ENCODE measurements around the gene IDH3G.
"Not testable (repeated sequence)": the region's sequence is repeated elsewhere in the genome, so short reads cannot be mapped to it uniquely, and the experiment has no call there.

The IDH3G gene

DNA sequence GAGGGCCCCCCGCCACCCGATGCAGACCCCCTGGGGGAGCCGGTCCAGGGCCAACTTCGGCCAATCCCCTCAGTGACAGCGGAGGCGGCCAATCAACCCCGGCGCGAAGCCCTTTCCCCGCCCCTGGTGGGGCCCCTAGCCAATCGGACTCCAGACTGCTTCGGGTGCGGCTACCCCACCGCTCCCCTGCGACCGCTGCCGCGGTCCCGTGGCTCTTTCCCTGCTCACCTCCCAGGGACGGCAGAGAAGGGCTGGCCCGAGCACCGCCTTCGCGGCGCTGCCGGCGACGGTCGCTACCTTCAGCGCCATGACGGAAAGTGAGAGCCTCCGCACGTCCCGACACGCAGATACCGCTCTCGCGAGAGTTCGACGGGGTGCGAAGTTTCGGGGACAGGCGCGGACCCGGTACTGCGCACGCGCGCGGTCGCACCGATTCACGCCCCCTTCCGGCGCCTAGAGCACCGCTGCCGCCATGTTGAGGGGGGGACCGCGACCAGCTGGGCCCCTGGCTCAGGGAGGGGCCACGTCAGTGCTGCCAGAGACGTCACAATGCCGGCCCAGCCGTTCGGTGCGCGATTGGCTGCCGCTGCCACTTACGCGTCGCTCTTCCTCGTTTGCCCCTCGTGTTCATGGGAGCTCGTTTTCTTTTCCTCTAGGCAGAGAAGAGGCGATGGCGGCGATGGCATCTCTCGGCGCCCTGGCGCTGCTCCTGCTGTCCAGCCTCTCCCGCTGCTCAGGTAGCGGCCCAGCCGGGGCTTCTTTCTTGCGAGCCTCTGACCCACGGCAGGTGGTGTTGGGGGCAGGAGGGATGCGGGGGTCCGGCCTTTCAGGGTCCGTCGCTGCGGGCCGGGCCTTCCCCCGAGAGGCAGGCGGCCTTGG lies at the start of gene IDH3G, which contains the start of gene SSR4:
IDH3G (minus strand) TSS at position 358 of the 879 bp plus-strand sequence; CDS start at position 309, 49 bp downstream.
SSR4 (plus strand) TSS at position 651 of the 879 bp plus-strand sequence; CDS start at position 671, 20 bp downstream.
- DNase-seq: peak; percentile 86 to 93

DNA sequence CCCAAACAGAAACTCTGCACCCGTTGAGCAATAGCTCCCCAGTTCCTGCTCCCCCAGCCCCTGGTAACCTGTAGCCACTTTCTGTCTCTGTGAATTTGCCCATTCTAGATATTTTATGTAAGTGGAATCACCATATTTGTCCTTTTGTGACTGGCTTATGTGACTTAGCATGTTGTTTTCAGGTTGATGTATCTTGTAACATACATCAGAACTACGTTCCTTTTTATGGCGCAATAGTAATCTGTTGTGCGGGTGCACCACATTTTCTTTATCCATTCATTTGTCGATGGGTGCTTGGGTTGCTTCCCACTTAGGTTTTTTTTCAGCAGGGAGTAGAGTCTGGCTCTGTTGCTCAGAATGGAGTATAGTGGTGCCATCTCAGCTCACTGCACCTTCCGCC lies 42.7 kb upstream of the IDH3G start:
- DNase-seq: no peak

DNA sequence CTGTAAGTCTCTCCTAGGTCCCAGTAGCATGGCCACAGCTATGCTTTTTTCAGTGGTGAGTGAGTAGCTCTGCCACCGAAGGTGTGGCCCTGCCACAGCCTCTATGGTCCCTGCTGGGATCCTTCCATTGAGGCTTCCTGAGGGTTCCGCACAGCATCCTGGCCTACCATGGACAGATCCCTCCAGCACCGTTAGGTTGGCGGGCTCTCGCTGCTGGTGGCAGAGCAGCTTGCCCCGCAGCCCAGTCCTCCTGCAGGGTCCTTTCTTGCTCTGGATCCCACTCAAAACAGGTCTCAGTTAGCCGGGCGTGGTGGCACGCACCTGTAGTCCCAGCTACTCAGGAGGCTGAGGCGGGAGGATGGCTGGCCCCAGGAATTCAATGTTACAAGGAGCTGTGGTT lies 38.6 kb upstream of the IDH3G start:
- DNase-seq: no peak

DNA sequence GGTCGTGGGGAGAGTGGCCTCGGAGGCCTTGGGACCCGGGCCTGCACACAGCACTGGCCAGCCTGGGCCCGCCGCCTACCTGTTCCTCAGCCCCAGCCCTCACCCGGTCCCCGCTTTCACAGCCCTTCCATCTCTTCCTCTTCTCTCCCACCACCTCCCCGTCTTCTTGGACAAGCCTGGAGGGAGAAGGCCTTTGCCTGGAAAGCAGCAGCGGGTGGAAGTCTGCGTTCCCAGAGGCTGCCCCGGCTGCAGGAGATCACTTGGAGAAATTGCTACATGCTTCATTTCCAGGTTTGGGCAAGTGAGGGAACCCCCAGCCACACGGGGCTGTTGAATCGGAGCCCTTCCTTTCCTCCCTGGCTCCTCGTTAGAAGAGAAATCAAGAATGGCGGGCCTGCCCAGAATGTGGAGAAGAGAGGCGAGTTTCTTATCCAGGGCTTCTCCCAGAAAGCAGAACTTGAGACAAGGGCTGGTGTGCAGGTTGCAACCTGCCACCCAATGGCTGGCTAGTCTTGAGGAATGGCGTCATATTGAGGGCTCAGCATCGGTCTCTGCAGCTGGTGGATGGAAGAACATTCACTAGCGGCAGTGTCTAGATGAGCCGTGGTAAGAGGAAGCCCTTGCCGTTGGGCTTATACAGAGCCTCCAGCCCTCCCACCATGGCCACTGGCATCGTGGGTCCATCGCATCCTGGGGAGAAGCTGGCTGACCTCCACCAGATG lies 37.4 kb upstream of the IDH3G start:
- DNase-seq: no peak

DNA sequence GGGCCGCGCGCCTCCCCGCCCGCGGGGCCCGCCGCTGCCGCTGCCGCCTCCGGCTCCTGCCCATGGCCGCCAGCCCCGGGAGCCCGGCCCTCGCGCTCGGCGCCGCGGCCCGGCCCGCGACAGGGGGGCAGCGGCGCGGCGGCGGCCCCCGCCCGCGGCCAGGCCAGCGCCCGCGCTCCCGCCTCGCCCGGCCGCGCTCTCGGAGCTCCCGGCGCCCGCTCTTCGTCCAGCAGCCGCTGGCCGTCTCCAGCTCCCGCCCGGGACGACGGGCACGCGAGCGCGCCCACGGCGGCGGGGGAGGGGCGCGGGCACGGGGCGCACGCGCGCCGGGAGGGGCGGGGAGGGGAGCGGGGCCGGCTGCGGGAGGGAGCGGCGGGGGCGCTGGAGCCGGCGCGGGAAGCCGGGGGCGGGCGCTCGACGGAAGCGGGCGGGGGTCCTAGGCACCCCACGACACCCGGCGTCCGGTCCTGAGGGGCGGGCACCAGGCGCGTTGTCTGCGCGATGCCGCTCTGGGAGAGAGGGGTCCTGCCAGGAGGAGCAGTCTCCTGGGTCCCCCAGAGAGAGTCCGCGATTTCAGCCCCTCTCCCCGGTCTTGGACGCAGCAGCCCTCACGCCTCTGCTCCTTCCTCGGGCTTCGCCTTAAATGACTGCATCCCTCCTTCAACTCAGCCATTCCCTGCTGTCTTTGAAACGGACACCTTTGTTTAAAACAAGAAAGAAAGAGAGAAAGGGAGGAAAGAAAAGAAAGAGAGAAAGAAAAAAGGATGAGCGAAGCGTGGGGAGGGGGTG lies 36.7 kb upstream of the IDH3G start:
- DNase-seq: no peak

DNA sequence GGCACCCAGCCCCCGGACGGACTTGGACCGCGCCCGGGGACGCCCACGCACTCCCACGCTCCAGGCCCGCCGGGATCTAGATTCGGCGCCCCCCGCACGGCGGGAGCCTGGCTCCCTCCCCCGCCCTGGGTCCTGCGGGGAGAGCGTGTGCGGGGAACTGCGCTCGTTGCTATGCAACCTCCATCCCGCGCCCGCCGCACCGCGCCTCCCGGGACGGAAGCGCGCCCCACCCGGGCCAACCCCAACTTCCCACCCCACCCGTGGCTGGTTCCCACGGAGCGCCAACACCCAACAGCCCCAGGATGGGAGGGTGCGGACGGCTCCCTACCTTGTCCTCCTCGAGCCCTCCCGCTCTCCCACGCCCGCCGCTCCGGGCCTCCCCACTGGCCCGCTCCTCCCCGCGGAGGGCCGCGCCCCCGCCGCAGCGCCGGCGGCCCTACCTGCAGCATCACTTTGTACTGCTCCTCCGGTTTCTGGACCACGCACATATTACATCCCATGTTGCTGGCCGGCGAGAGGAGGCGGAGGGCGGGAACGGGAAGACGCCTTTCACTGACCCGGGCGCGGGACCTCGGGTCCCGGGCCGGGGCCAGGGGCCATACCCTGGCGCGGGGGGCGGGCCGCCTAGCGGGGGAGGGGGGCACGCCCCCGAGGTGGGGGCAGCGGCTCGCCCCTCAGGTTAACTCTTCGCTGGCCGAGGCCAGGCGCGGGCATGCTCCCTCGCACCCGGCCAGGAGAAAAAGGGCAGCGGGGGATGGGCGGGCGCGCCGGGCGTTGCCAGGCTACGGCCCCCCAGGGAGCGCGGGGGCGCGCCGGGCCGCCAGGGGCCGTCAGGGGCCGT lies 35.8 kb upstream of the IDH3G start, which contains the start of gene PDZD4:
PDZD4 (minus strand) TSS at position 746 of the 841 bp plus-strand sequence; CDS start at position 500, 246 bp downstream.
- no peak for DNase-seq

DNA sequence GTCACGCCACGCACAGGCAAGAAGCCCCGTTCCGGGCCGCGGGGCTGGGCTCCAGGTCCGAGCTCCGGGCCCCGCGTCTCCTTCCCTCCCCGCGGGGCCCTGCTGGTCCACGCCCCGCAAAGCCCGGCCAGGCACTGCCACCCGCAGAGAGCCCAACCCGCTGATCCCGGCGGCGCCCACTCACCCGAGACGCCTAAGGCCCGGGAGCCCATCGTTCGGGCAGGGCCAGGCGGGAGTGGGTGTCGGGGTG lies 35.3 kb upstream of the IDH3G start:
- DNase-seq: no peak

DNA sequence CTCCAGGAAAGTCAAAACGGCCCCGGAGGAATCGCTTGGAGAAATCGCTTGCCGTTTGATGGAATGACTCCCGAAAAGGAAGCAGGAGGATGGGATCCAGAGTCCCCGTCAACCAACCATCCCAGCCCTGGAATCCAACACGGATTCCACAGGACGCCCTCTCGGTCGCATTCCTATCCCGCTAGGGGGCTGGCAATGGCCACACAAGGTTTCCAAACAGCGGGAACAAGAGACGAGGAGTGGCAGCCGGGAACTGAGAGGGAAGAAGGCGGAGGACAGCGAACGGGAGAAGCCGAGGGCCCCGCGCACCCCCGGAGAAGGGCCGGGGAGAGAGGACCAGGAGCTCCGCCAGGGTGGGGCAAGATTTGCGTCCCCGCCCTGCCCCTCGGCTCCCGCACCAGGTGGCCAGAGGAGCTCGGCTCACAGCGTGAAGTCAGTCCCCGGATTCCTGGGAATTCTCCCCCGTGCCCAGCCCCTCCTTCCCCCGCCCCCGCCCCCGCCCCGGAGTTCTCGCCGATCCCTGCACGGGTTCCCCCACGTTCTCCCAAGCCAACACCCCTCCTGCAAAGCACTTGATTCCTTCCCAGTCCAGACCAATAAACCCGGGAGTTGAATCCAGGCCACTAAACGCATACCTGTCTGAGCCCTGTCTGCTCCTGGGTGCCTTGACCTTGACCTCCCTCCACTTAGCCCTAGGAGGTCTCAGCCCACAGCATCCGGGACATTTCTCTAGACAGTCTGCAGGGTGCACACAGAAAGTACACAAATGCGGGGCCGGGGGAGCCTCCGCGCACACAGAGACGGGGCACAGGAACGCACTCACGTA lies 34.8 kb upstream of the IDH3G start:
- no peak for DNase-seq

DNA sequence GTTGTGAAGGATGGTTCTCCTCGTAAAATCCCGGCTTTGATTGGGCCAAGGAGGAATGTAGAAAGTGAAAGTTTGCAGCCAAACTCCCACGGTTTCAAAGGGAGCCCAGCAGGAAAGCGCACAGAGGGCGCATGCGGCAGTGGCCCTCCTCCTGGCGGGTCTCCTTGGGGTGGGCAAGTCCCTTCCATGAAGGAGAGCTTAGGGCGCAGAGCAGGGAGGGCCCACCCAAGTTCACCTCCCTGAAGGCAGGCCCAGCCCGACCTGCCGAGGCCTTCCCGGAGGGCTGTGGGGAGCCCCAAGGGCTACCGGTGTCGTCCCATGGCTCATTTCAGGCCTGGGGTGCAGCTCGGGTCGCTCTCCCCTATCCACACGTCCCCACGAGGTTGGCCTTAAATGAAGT lies 34.1 kb upstream of the IDH3G start:
- no peak for DNase-seq

DNA sequence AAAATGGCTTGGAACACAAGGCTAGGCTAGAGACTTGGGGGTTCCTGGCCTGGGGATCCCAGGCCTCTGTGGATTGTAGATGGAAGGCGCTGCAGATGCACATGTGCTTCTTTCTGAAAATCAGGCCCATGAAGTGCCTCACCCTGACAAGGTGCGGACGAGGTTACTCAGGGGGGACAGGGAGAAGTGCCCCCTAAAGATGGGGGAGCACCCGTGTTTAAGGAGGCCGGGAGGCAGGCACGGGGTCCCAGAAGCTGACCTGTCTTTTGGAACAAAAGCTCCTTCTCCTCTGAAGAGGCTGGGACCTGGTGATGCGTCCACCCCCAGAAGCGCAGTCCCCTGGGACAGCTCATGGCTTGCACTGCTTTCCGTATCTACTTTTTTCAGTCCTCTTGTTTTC lies 33.7 kb upstream of the IDH3G start:
- DNase-seq: no peak

DNA sequence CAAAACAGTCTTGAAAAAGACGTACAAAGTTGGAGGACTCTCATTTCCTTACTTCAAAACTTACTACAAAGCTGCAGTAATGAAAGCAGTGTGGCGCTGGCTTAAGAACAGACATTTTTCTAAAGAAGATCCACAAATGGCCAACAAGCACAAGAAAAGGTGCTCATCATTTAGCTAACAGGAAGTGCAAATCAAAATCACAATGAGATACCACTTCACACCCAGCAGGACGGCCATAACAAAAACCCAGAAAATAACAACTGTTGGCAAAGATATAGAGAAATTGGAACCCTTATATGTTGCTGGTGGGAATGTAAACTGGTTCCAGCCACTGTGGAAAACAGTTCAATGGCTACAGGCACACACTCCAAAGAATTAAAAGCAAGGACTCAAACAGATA lies 32.8 kb upstream of the IDH3G start:
- no peak for DNase-seq

DNA sequence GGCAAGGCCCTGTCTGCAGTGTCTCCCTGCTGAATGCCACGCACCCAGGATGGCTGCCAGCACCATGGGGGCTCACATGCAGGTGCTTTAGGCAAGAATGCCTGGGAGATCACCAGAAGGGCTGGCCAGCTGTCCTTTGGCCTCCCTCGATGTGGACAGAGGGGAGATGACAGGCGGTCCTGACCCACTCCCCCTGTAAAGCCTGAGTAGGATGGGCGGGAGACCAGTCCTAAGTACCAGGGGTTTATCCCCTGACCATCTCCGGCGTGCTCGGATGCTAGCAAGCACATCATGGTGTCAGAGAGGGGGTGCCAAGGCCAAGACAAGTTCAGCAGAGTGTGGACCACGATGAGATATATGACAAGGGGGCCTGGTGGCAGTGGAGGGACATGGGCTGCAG lies 30.9 kb upstream of the IDH3G start:
- no peak for DNase-seq

DNA sequence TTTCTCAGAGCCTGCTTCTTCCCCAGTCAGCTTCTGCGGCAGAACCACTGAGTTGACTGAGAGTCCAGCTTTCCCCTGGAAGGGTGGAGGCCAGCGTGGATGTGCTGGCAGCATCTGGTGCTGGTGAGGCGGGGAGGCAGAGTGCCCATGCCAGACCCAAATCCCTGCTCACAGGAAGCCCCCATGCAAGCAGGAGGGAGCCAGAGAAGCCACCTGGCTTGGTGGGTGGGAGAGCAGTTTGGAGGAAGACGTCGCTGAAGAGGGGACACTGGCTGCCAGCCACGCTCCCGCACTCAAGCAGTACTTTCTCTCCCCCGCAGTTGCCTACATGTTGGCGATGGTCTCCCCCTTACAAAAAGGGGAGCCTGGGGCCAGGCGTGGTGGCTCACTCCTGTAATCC lies 30.2 kb upstream of the IDH3G start:
- DNase-seq: no peak

DNA sequence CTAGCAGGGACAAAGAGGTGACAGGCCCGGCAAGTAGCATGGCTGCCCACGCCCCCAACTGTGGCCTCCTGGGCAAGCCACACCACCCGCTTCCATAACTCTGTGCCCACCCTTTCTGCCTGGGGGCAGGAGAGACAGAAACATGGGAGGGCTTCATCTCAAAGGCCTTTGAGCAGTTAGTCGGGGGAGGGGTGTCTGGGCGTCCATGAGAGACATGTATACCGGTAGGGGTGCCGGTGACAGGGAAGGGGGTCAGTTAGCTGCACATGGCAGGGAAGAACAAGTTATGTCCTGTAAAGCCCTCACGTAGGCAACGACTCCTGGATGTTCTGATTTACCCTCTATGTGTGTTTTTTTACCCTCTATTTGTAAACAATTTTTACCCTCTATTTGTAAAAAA lies 26.9 kb upstream of the IDH3G start:
- no peak for DNase-seq

DNA sequence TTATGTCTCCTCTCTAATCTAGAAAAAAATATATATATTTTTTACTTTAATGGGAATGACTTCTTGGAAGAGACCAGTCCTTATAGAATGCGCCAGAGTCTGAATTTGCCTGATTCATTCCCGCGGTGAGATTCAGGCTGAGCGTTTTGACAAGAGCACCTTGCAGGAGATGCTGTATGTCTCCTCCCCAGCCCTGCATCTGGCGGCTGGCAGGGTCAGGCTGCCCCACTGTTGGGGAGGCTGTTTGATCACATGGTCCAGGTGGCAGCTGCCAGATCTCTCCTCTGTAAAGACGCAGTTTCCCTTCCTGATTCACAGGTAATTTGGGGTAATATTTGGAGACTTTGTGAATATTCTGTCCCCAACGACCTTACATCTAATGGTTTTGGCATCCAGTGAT lies 26.4 kb upstream of the IDH3G start:
- no peak for DNase-seq

DNA sequence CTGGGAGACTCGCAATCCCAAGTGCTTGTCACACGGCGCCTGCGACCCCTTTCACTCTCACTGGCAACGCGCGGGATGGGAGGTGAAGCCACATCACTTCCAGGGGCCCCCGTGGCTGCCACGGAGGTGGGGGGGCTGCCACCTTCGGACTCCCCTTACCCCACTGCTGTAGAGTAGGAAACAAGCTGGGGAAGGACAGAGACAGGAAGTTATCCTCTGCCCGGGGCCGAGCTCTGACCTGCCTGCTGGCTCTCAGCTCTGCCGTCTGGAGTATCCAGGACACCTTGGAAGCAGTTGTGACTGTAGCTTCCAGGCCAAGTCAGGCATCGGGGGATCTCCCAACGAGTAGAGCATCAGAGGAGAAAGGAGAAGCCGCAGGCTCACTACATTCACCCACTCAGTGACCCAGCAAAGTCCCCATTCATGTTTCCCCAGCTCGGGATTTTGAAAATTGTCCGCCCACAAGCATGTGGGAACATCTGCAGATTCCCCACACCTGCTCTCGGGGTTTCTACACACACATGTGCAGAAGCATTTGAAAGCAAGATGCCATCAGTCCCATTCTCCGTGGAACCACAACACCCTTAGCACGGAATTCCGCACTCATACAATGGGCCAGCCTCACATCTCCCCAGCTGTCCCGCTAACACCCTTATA lies 25.3 kb upstream of the IDH3G start:
- DNase-seq: no peak

DNA sequence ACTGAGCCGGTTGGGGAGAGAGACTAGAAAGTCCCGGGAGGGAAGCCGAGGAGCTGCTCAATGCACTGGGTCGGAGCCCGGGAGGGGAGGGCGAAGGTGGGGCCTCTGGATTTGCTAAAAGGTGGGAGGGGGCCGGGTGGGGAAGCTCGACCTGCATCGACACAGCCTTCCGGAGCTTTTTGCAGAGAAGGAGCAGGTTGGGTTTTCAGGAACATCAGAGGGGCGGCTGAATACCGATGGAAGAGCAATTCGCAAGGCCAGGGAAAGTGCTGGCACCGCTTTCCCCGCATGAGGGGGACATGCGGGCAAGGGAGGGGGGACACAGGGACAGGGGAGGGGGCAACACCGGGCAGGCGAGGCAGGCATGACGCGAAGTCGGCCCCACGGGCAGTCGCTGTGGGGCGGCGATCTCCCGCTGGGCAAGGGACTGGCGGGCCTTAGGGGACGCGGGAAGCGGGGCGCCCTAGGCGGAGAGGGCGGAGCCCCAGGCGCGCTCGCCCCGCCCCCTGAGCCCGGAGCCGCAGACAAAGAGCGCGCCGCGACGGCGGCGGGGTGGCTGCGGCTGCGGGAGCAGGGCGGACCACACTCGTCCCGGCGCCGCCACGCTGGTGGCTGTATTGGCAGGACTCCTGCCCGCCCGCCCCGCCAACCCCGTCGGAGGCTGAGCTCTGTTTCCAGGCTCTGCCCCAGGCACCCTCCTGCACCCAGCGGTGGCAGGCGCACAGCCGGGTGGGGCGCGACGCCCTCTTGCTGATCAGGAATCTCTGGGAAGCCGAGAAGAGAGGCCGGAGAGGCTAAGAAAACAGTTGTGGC lies 24.6 kb upstream of the IDH3G start:
- peak; percentile 29 to 53 for DNase-seq

DNA sequence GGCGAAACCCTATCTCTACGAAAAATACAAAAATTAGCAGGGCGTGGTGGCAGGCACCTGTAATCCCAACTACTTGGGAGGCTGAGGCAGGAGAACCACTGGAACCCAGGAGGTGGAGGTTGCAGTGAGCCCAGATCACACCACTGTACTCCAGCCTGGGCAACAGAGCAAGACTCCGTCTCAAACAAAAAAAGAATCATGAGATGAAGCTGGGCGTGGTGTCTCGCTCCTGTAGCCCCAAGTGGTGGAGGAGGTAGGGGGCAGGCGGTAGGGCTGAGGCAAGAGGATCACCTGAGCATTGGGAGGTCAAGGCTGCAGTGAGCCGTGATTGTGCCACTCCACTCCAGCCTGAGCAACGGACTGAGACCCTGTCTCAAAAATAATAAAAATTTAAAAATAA lies 23.9 kb upstream of the IDH3G start:
- not testable (repeated sequence) for DNase-seq

DNA sequence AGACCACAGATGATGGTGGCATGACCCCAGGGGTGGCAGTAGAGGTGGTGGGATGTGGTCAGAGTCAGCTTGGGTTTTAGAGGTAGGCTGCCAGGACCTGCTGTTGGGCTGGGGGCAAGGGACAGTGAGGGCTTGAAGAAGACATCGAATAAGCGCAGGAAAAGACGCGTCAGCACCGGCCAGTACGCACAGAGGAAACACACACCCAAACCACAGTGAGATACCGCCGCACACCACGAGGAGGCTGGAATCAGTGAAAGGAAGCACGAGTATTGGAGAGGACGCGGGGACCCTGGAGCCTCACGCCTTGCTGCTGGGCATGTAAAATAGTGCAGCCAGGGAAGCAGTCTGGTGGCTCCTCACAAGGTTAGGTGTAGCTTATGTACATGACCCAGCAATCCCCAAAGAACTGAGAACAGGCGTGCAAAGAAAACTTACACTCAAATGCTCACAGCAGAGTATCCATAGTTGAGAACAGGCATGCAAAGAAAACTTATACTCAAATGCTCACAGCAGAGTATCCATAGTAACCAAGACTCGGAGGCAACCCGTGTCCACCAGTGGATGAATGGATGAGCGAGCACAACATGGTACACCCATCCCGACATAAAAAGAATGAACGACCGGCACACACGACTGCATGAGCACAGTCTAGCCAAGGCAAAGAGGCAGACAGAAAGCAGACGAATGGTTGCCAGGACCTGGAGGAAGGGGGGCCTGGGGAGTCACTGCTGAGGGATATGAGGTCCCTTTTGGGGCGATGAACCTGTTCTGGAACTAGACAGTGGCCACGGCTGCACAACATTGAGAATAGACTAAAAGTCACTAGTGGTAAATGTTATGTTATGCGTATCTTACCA lies 22.9 kb upstream of the IDH3G start:
- DNase-seq: peak in 1 of 2 experiments; percentile 15
